Pancreas (tissue), 10 donors: ENCODE results near the gene AACS. TPM values are rescaled to one million over a fixed set of nuclear protein-coding genes. Genes with fewer than 3 reads are reported as not detected.

ENCODE experiments used
- ATAC-seq, 4 donors: fragments of 200-7000 bp; cut with Tn5 transposase; one replicate each; pipeline versions ENCODE4 v1.8.0 to v1.9.1; 2020; ENCODE audit warnings: mild to moderate bottlenecking in 4 of 4, moderate library complexity in 4 of 4
- DNase-seq, 6 donors: peaks; one replicate each; pipeline ENCODE4 v3.0.0-alpha.2; 2020
- FAIRE-seq: peaks from 2 replicates; lab custom pipeline; 2012; peaks lifted over from hg19 to GRCh38; lab: Jason Lieb, UNC
- H3K27ac ChIP-seq, 4 donors: fragments of 200-600 bp; sonication (generic); 1 replicate in 3 of 4; 2 replicates in 1 of 4; pipeline versions ENCODE4 v1.5.0 to v1.8.0; 2020
- H3K27me3 ChIP-seq, 4 donors: fragments of 200-600 bp; one replicate each; pipeline ENCODE4 v1.8.0; 2021
- H3K36me3 ChIP-seq, 3 donors: fragments of 200-600 bp; sonication (generic) in 1 of 3; one replicate each; pipeline versions ENCODE4 v1.5.0 to v1.8.0; 2020 to 2021
- H3K4me1 ChIP-seq, 3 donors: fragments of 200-600 bp; one replicate each; pipeline ENCODE4 v1.8.0; 2021
- H3K4me3 ChIP-seq, 4 donors: fragments of 200-600 bp; sonication (generic) in 2 of 4; one replicate each; pipeline versions ENCODE4 v1.5.0 to v1.8.0; 2020 to 2021
- H3K9me3 ChIP-seq, 4 donors: fragments of 200-600 bp; one replicate each; pipeline ENCODE4 v1.8.0; 2021
- WGBS, 2 donors: extraction: QIAGEN DNeasy Blood & Tissue Kit; methylation state at CpG; one replicate each; pipeline ENCODE4 v1.1.7; 2013; 5-methylcytosine and 5-hydroxymethylcytosine counted together
- intact Hi-C, 3 donors: fragments of 100-400 bp; cut with DNase I; formaldehyde crosslinking; loops; one replicate each; pipeline versions ENCODE4 v1.11.1 to v1.14.2; 2022
- polyA plus RNA-seq, 2 donors: library from polyadenylated mRNA; stranded (reverse); fragments of 200-250 nt; gene quantifications; one replicate each; pipeline ENCODE4 v1.2.3, GENCODE V29; 2013
- total RNA-seq, 6 donors: library from RNA; stranded (reverse); fragmentation: NEBNext Ultra II Directional in 4 of 6; extraction: Animal tissue kit (Norgen Biotek cat#: 25700) in 4 of 6; gene quantifications; one replicate each; pipeline versions ENCODE4 v1.2.1 to v1.2.4, GENCODE V29; 2021 to 2023
- TF ChIP-seq, protein P1 (sequence below), 4 donors: fragments of 200-600 bp; sonication (generic) in 3 of 4; IDR thresholded peaks; one replicate each; pipeline versions ENCODE4 v1.5.0 to v1.8.0; 2021; ENCODE audit warnings: antibody characterized with exemption in 4 of 4
- donor health status: healthy with polysubstance abuse.
- donor health status: DM: no; HTN: no; CAD: no; lungs with moderate emphysema.
- donor health status: DM: no; HTN: no; CAD: no.
- donor health status: control.
- donor health status: control.
- donor health status: Bipolar disorder and iron deficiency.
- donor health status: DM: yes; HTN: yes; CAD: no.
- donor health status: DM: no; HTN: no; CAD: no.
- donor health status: DM: no; HTN: no; CAD: no.
- donor health status: DM: yes; HTN: yes; CAD: no.

The AACS gene
- total and polyA plus RNA-seq, 8 donors, result 11.0 to 21.4 (median 15.5) TPM

DNA sequence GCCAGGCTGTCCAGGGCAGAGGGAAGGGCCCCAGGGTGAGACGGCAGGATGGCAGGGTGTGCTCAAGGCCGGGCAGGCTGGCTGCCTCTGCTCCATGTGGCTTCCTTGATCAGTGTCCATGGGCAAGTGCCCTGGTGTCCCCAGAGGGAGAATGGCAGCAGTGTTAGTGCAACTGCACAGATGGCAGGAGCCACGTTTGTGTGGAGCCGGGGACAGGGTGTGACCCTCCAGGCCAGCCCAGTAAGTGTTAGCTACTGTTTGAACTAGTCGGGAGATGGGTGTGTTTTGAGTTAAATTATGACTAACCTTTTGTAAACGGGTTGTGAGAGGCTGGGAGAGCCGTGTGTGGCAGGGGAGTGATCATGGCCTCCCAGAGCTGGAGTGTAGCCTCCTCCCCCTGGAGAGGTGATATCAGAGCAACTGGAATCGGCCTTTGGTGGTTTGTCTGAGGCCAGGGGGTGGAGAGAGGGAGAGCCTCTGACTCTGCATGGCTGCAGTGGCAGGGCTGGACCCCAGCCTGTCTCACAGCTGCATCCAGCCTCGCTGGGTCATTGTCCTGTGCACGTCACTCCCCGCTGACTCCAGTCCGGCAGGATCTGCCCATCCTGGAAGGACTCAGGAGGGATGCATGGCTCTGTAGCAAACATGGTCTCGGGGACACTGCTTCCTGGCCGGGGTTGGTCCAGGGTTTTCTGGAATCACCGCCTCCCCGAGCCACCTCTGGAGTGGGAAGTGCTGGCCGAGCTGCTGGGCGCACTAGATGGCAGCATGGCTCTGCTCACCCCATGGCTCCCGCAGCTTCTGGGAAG lies 27.8 kb downstream of the AACS start:
- DNase-seq, result no peak
- intact Hi-C loops, result no loop called here
- ATAC-seq, result peak; percentile 44 to 75 (median 74)
- Histone ChIP-seq H3K4me3 (no peak overlapping the region), H3K9me3 (no peaks in the 10 kb centered on the region), H3K36me3 (peaks cover 4 to 11% (median 6%) of the 10 kb centered on the region in 3 donors), H3K4me1 (peaks cover 0 to 5% (median 0%) of the 10 kb centered on the region in 3 donors), H3K27ac (peak overlapping the region in 3 of 4 donors; percentile 22 to 75 (median 50)), H3K27me3 (no peaks in the 10 kb centered on the region)
- 56 to 68% methylated on average over 19 of the region's 19 CpGs for WGBS, 2 donors
- TF ChIP-seq, protein P1, sequence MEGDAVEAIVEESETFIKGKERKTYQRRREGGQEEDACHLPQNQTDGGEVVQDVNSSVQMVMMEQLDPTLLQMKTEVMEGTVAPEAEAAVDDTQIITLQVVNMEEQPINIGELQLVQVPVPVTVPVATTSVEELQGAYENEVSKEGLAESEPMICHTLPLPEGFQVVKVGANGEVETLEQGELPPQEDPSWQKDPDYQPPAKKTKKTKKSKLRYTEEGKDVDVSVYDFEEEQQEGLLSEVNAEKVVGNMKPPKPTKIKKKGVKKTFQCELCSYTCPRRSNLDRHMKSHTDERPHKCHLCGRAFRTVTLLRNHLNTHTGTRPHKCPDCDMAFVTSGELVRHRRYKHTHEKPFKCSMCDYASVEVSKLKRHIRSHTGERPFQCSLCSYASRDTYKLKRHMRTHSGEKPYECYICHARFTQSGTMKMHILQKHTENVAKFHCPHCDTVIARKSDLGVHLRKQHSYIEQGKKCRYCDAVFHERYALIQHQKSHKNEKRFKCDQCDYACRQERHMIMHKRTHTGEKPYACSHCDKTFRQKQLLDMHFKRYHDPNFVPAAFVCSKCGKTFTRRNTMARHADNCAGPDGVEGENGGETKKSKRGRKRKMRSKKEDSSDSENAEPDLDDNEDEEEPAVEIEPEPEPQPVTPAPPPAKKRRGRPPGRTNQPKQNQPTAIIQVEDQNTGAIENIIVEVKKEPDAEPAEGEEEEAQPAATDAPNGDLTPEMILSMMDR (IDR thresholded peaks at IDR 0.05), result no peak
- no peak for FAIRE-seq

DNA sequence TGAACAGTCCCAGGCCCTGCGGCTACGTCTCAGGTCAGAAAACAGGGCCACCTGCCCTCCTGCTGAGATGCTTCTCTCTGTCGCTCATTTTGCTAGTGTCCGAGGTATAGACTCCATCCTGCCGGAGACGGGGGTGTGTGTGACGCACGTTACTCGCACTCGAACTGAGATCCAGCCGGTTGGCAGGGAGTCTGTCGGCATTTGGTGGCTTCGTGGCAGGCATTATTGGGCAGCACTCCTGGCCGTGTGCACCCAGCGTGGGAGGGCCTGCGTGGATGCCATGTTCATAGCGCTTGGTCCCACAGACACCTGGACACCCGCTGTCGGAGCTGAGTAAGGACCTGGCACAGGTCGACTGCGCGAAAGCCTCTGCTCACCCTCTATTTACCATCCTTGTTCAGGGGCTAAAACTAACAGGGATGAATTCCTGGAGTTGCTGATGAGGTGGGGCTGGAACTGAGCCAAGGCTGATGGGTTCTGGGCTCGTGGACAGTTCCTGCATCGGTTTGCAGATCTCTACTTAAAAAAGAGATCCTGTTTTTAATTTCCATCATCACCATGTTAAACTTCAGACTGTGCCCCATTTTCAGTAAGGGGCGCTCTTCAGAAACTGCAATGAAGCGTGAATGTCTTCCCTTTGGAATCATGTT lies 28.6 kb downstream of the AACS start:
- DNase-seq (no peak), ATAC-seq (no peak), FAIRE-seq (no peak)
- intact Hi-C loops, result no loop called here
- H3K9me3 ChIP-seq, result no peaks in the 10 kb centered on the region
- H3K36me3 ChIP-seq, result peaks cover 4 to 11% (median 6%) of the 10 kb centered on the region in 3 donors
- peak overlapping the region in 3 of 4 donors; percentile 22 to 75 (median 50) for H3K27ac ChIP-seq
- TF ChIP-seq, protein P1 (IDR thresholded peaks at IDR 0.05), result no peak
- peaks cover 0 to 5% (median 0%) of the 10 kb centered on the region in 3 donors for H3K4me1 ChIP-seq
- no peak overlapping the region for H3K4me3 ChIP-seq
- H3K27me3 ChIP-seq, result no peaks in the 10 kb centered on the region
- WGBS, 2 donors, result 82 to 85% methylated on average over 26 of the region's 26 CpGs

DNA sequence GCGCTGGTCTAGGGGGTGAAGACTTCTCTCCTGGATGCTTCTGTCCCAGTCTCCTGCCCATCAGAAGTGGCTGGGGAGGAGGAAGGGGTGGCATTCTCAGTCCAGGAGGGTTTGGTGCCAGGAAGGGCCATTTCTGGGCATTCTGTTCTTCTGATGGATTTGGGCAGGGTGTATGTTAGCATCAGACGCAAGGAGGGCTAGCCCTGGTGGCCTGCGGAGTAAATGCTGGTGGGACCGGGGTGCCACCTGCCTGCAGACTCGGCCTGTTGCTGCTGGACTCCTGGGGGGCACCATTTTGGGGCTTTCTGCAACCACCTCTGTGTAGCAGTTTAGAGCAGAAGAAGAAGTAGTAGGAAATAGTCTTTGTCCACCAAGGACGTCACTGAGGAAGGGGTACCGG lies 31.7 kb downstream of the AACS start:
- 93 to 94% methylated on average over 7 of the region's 7 CpGs for WGBS, 2 donors
- H3K36me3 ChIP-seq, result no peaks in the 10 kb centered on the region
- FAIRE-seq (no peak), ATAC-seq (no peak), DNase-seq (no peak)
- no peak overlapping the region for H3K4me3 ChIP-seq
- H3K27ac ChIP-seq, result no peak overlapping the region
- TF ChIP-seq, protein P1 (IDR thresholded peaks at IDR 0.05), result no peak
- intact Hi-C loops, result no loop called here
- no peaks in the 10 kb centered on the region for H3K9me3 ChIP-seq
- peaks cover 0 to 21% (median 7%) of the 10 kb centered on the region in 3 donors for H3K4me1 ChIP-seq
- H3K27me3 ChIP-seq, result no peaks in the 10 kb centered on the region

DNA sequence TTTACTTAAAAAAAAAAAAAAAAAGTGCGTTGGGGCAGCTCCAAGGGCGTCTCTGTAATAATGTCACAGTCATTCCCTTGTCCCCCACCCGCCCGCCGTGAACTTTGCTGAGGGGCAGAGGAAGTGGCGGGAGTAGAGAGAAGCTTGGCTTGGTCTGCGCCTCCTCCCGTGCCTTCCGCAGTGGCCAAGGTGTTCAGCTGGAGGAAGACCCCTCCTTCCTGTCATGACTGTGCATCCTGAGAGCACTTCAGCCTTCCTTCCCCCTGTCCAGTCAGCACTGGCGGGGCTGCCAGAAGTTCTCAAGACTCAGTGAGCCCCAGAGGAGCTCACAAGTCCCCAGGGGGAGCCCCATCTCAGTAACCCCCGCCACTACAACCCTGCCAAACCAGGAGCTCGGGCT lies 32.2 kb downstream of the AACS start:
- no peaks in the 10 kb centered on the region for H3K36me3 ChIP-seq
- no peak overlapping the region for H3K4me3 ChIP-seq
- no peak overlapping the region for H3K27ac ChIP-seq
- H3K9me3 ChIP-seq, result no peaks in the 10 kb centered on the region
- intact Hi-C loops, result no loop called here
- DNase-seq (no peak), ATAC-seq (no peak), FAIRE-seq (no peak)
- peaks cover 0 to 21% (median 7%) of the 10 kb centered on the region in 3 donors for H3K4me1 ChIP-seq
- TF ChIP-seq, protein P1 (IDR thresholded peaks at IDR 0.05), result no peak
- WGBS, 2 donors, result 89 to 91% methylated on average over 12 of the region's 12 CpGs
- no peaks in the 10 kb centered on the region for H3K27me3 ChIP-seq
